Gastroesophageal sphincter (tissue), 4 donors: Measurements from ENCODE around the gene RNF38. TPM values are rescaled to one million over a fixed set of nuclear protein-coding genes. Genes with fewer than 3 reads are reported as not detected.
"Not testable (repeated sequence)": the region's sequence is repeated elsewhere in the genome, so short reads cannot be mapped to it uniquely, and the experiment has no call there.

Experiments
- ATAC-seq: fragments of 150-250 bp; one replicate; pipeline ENCODE4 v1.9.1; 2016; ENCODE audit warnings: mild to moderate bottlenecking, moderate library complexity
- H3K27ac ChIP-seq, 4 donors: fragments of 200-600 bp; sonication (generic) in 3 of 4; 1 replicate in 3 of 4; 2 replicates in 1 of 4; pipeline ENCODE4 v1.5.1; 2016 to 2019
- H3K27me3 ChIP-seq: fragments of 200-600 bp; sonication (generic); one replicate; pipeline ENCODE4 v1.5.1; 2019
- H3K36me3 ChIP-seq, 2 donors: fragments of 200-600 bp; sonication (generic); one replicate each; pipeline ENCODE4 v1.5.1; 2019; ENCODE audit warnings: control low read depth in 1 of 2
- H3K4me1 ChIP-seq, 3 donors: fragments of 200-600 bp; sonication (generic); 1 replicate in 2 of 3; 2 replicates in 1 of 3; pipeline ENCODE4 v1.5.1; 2016 to 2019; ENCODE audit warnings: control low read depth in 2 of 3
- H3K4me3 ChIP-seq, 2 donors: fragments of 200-600 bp; sonication (generic); one replicate each; pipeline ENCODE4 v1.5.1; 2019; ENCODE audit warnings: mild to moderate bottlenecking in 1 of 2, moderate library complexity in 1 of 2
- H3K9me3 ChIP-seq, 3 donors: fragments of 200-600 bp; sonication (generic); one replicate each; pipeline ENCODE4 v1.5.1; 2017 to 2019; ENCODE audit warnings: control low read depth in 2 of 3
- CTCF ChIP-seq, 4 experiments: fragments of 200-600 bp in 2 of 4; fragments of 450-650 bp in 2 of 4; sonication (generic) in 1 of 4; IDR thresholded peaks; one replicate each; pipeline ENCODE4 v1.5.1; 2017 to 2019; ENCODE audit warnings: antibody characterized with exemption in 4 of 4, mild to moderate bottlenecking in 2 of 4, moderate library complexity in 2 of 4
- EP300 ChIP-seq: sonication (generic); formaldehyde crosslinking; IDR thresholded peaks from one replicate; pipeline ENCODE4 v1.6.1; 2017; ENCODE audit warnings: antibody characterized with exemption, mild to moderate bottlenecking
- POLR2A ChIP-seq, 2 donors: fragments of 450-650 bp; IDR thresholded peaks; one replicate each; pipeline ENCODE4 v1.6.1; 2017; ENCODE audit warnings: antibody characterized with exemption in 2 of 2, mild to moderate bottlenecking in 2 of 2, moderate library complexity in 1 of 2
- POLR2AphosphoS5 ChIP-seq: sonication (generic); formaldehyde crosslinking; IDR thresholded peaks from one replicate; pipeline ENCODE4 v1.6.1; 2017; ENCODE audit warnings: antibody characterized with exemption
- WGBS, 2 donors: methylation state at CpG; one replicate each; pipeline ENCODE4 v1.1.5; 2018; ENCODE audit warnings: low coverage in 1 of 2; 5-methylcytosine and 5-hydroxymethylcytosine counted together
- total RNA-seq, 4 donors: library from RNA; depleted of rRNA; stranded (reverse); fragments of >200 nt; gene quantifications; one replicate each; pipeline ENCODE4 v1.1.0, GENCODE V29; 2016

The RNF38 gene
- total RNA-seq, 4 donors from 2014 or later, result 38.9 to 57.4 (median 54.6) TPM

- H3K9me3 ChIP-seq, result no peaks in the 10 kb centered on the region
- 83 to 84% methylated on average over 7 to 8 of the region's 8 CpGs for WGBS, 2 donors
- no peak for ATAC-seq
- H3K36me3 ChIP-seq, result peaks cover 0 to 14% of the 10 kb centered on the region in 2 donors
- H3K4me3 ChIP-seq, result no peak overlapping the region
- TF ChIP-seq POLR2AphosphoS5 (no peak), CTCF (IDR thresholded peaks at IDR 0.05) (no peak), EP300 (no peak), POLR2A (IDR thresholded peaks at IDR 0.05) (no peak)
- H3K4me1 ChIP-seq, result peaks cover 0 to 7% (median 2%) of the 10 kb centered on the region in 3 donors
- H3K27me3 ChIP-seq, result no peaks in the 10 kb centered on the region
- H3K27ac ChIP-seq, result no peak overlapping the region
Measured at GRCh38 chr9:36424289-36425055, 24.4 kb upstream of the RNF38 start.

GRCh38 chr9:36423206-36423605 lies 23.1 kb upstream of the RNF38 start:
- H3K27ac ChIP-seq, result no peak overlapping the region
- WGBS, 2 donors, result 66 to 80% methylated on average over 3 of the region's 3 CpGs
- no peaks in the 10 kb centered on the region for H3K27me3 ChIP-seq
- no peak for ATAC-seq
- peaks cover 0 to 14% of the 10 kb centered on the region in 2 donors for H3K36me3 ChIP-seq
- H3K9me3 ChIP-seq, result no peaks in the 10 kb centered on the region
- no peak overlapping the region for H3K4me3 ChIP-seq
- peaks cover 0 to 12% (median 4%) of the 10 kb centered on the region in 3 donors for H3K4me1 ChIP-seq
- TF ChIP-seq POLR2A (IDR thresholded peaks at IDR 0.05) (no peak), EP300 (no peak), CTCF (IDR thresholded peaks at IDR 0.05) (no peak), POLR2AphosphoS5 (no peak)

- 81% methylated on average over 6 to 9 of the region's 9 CpGs for WGBS, 2 donors
- H3K36me3 ChIP-seq, result peaks cover 0 to 18% of the 10 kb centered on the region in 2 donors
- ATAC-seq, result no peak
- TF ChIP-seq EP300, result no peak
- no peak for TF ChIP-seq CTCF (IDR thresholded peaks at IDR 0.05)
- H3K27ac ChIP-seq, result no peak overlapping the region
- no peaks in the 10 kb centered on the region for H3K27me3 ChIP-seq
- H3K4me3 ChIP-seq, result no peak overlapping the region
- peaks cover 0 to 12% (median 4%) of the 10 kb centered on the region in 3 donors for H3K4me1 ChIP-seq
- H3K9me3 ChIP-seq, result no peaks in the 10 kb centered on the region
Measured at GRCh38 chr9:36416890-36417289, 16.8 kb upstream of the RNF38 start.

GRCh38 chr9:36415822-36416525 lies 15.9 kb upstream of the RNF38 start:
- peaks cover 0 to 12% (median 4%) of the 10 kb centered on the region in 3 donors for H3K4me1 ChIP-seq
- WGBS, 2 donors, result 83 to 100% methylated on average over 1 to 3 of the region's 11 CpGs

GRCh38 chr9:36411410-36411809 lies 11.3 kb upstream of the RNF38 start:
- not testable (repeated sequence) for H3K27me3 ChIP-seq, H3K27ac ChIP-seq, H3K4me3 ChIP-seq, ATAC-seq, H3K9me3 ChIP-seq, H3K36me3 ChIP-seq
- H3K4me1 ChIP-seq, result peaks cover 0 to 16% (median 0%) of the 10 kb centered on the region in 3 donors
- 98 to 100% methylated on average over 1 to 3 of the region's 3 CpGs for WGBS, 2 donors

More at GRCh38 chr9:36415822-36416525, 15.9 kb upstream of the RNF38 start:
- Histone ChIP-seq H3K27me3 (no peaks in the 10 kb centered on the region), H3K4me3 (no peak overlapping the region), H3K9me3 (no peaks in the 10 kb centered on the region), H3K27ac (no peak overlapping the region), H3K36me3 (peaks cover 0 to 11% of the 10 kb centered on the region in 2 donors)
- no peak for ATAC-seq
- TF ChIP-seq POLR2A (IDR thresholded peaks at IDR 0.05) (no peak), POLR2AphosphoS5 (no peak), CTCF (IDR thresholded peaks at IDR 0.05) (no peak), EP300 (no peak)

- ATAC-seq, H3K27ac ChIP-seq, H3K36me3 ChIP-seq, H3K4me3 ChIP-seq, H3K9me3 ChIP-seq, H3K27me3 ChIP-seq: not testable (repeated sequence)
- H3K4me1 ChIP-seq, result peaks cover 0 to 18% (median 0%) of the 10 kb centered on the region in 3 donors
- WGBS, 2 donors, result 93 to 100% methylated on average over 2 to 4 of the region's 4 CpGs
Measured at GRCh38 chr9:36409076-36409475, 9.0 kb upstream of the RNF38 start.
